Measurements from ENCODE around the gene RBM20.

GRCh38 chr10:110783509-110784107 is 139.5 kb downstream of the RBM20 start:
- TF ChIP-seq EZH2 (optimal IDR thresholded peaks at IDR 0.05; ENCODE audit: low read depth, low read length) (no peak), CTCF (IDR thresholded peaks at IDR 0.05; ENCODE audit: low read length) (no peak), EZH2phosphoT487 (IDR thresholded peaks at IDR 0.05; ENCODE audit: low read length) (no peak)

Data from MM.1S (cell line).